MM.1S (cell line): ENCODE results near the gene SCRT2.

Experiments
- DNase-seq: peaks from one replicate; pipeline ENCODE4 v3.0.0-alpha.2; 2015
- H2AFZ ChIP-seq: fragments of 300-600 bp; sonication (generic); 2 replicates; pipeline ENCODE4 v1.6.0; 2016; ENCODE audit warnings: antibody characterized with exemption, low read length
- H3F3A ChIP-seq: fragments of 300-600 bp; sonication (generic); 2 replicates; pipeline ENCODE4 v1.6.1; 2016; ENCODE audit warnings: mild to moderate bottlenecking, antibody characterized with exemption, low read length, moderate library complexity, mixed read lengths; ENCODE audit not compliant: insufficient read depth
- H3K27ac ChIP-seq: fragments of 300-600 bp; sonication (generic); 2 replicates; pipeline ENCODE4 v1.5.1; 2016; ENCODE audit warnings: mild to moderate bottlenecking, low read length
- H3K27me3 ChIP-seq: fragments of 300-600 bp; sonication (generic); replicated peaks from 2 replicates; pipeline ENCODE4 v1.6.0; 2016; ENCODE audit warnings: low read length; ENCODE audit not compliant: insufficient read depth
- H3K36me3 ChIP-seq: fragments of 300-600 bp; sonication (generic); replicated peaks from 2 replicates; pipeline ENCODE4 v1.6.1; 2016; ENCODE audit warnings: mild to moderate bottlenecking, low read length, mixed read lengths; ENCODE audit not compliant: insufficient read depth
- H3K4me1 ChIP-seq: fragments of 300-600 bp; sonication (generic); 2 replicates; pipeline ENCODE4 v1.6.1; 2016; ENCODE audit warnings: low read length, mixed read lengths
- H3K4me2 ChIP-seq: fragments of 300-600 bp; sonication (generic); 2 replicates; pipeline ENCODE4 v1.6.0; 2016; ENCODE audit warnings: low read depth, low read length
- H3K4me3 ChIP-seq: fragments of 300-600 bp; sonication (generic); 2 replicates; pipeline ENCODE4 v1.5.1; 2016; ENCODE audit warnings: low read length, mixed read lengths
- H3K79me2 ChIP-seq: fragments of 300-600 bp; sonication (generic); 2 replicates; pipeline ENCODE4 v1.6.1; 2016; ENCODE audit warnings: mixed run types, low read length, mixed read lengths
- H3K9ac ChIP-seq: fragments of 300-600 bp; sonication (generic); 2 replicates; pipeline ENCODE4 v1.6.1; 2016; ENCODE audit warnings: low read length, mixed read lengths
- H3K9me2 ChIP-seq: fragments of 300-600 bp; sonication (generic); replicated peaks from 2 replicates; pipeline ENCODE4 v1.6.1; 2016; ENCODE audit warnings: mild to moderate bottlenecking, low read length, mixed read lengths; ENCODE audit not compliant: insufficient read depth
- H3K9me3 ChIP-seq: fragments of 300-600 bp; sonication (generic); replicated peaks from 2 replicates; pipeline ENCODE4 v1.6.1; 2016; ENCODE audit warnings: mild to moderate bottlenecking, low read length, mixed read lengths; ENCODE audit not compliant: insufficient read depth
- H4K20me1 ChIP-seq: fragments of 300-600 bp; sonication (generic); 2 replicates; pipeline ENCODE4 v1.6.1; 2016; ENCODE audit warnings: mild to moderate bottlenecking, low read length, moderate library complexity, mixed read lengths; ENCODE audit not compliant: insufficient read depth
- EZH2 ChIP-seq: fragments of 300-600 bp; sonication (generic); optimal IDR thresholded peaks from 2 replicates; pipeline ENCODE3; 2017; ENCODE audit warnings: low read depth, mild to moderate bottlenecking, antibody characterized with exemption, low read length, mixed read lengths
- EZH2phosphoT487 ChIP-seq: fragments of 300-600 bp; sonication (generic); IDR thresholded peaks from 2 replicates; pipeline ENCODE4 v1.6.1; 2018; ENCODE audit warnings: antibody characterized with exemption, low read length
- TF ChIP-seq, protein P1 (sequence below): fragments of 300-600 bp; sonication (generic); IDR thresholded peaks from 2 replicates; pipeline ENCODE4 v1.5.1; 2016; ENCODE audit warnings: antibody characterized with exemption, low read length, mixed read lengths

Gene SCRT2

GRCh38 chr20:631101-631500 lies 44.5 kb downstream of the SCRT2 start:
- Histone ChIP-seq H4K20me1 (no peaks in the 10 kb centered on the region), H3K9me3 (no peaks in the 10 kb centered on the region), H3K4me1 (no peaks in the 10 kb centered on the region), H3K4me2 (no peak overlapping the region), H2AFZ (no peak overlapping the region), H3K27ac (no peak overlapping the region), H3K4me3 (no peak overlapping the region), H3F3A (no peaks in the 10 kb centered on the region), H3K27me3 (0 out of 2 replicates have a peak, but pooled peaks cover 9% of the 10 kb centered on the region), H3K9me2 (no peaks in the 10 kb centered on the region), H3K9ac (no peak overlapping the region), H3K36me3 (no peaks in the 10 kb centered on the region), H3K79me2 (no peaks in the 10 kb centered on the region)
- no peak for DNase-seq
- TF ChIP-seq, protein P1, sequence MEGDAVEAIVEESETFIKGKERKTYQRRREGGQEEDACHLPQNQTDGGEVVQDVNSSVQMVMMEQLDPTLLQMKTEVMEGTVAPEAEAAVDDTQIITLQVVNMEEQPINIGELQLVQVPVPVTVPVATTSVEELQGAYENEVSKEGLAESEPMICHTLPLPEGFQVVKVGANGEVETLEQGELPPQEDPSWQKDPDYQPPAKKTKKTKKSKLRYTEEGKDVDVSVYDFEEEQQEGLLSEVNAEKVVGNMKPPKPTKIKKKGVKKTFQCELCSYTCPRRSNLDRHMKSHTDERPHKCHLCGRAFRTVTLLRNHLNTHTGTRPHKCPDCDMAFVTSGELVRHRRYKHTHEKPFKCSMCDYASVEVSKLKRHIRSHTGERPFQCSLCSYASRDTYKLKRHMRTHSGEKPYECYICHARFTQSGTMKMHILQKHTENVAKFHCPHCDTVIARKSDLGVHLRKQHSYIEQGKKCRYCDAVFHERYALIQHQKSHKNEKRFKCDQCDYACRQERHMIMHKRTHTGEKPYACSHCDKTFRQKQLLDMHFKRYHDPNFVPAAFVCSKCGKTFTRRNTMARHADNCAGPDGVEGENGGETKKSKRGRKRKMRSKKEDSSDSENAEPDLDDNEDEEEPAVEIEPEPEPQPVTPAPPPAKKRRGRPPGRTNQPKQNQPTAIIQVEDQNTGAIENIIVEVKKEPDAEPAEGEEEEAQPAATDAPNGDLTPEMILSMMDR = no peak
- TF ChIP-seq EZH2phosphoT487 (no peak), EZH2 (no peak)

- Histone ChIP-seq H3K9me3 (no peaks in the 10 kb centered on the region), H2AFZ (no peak overlapping the region), H3K4me1 (no peaks in the 10 kb centered on the region), H4K20me1 (no peaks in the 10 kb centered on the region), H3F3A (no peaks in the 10 kb centered on the region), H3K27ac (no peak overlapping the region), H3K79me2 (no peaks in the 10 kb centered on the region), H3K4me3 (no peak overlapping the region), H3K27me3 (0 out of 2 replicates have a peak, but pooled peaks cover 9% of the 10 kb centered on the region), H3K9ac (no peak overlapping the region), H3K9me2 (no peaks in the 10 kb centered on the region), H3K36me3 (no peaks in the 10 kb centered on the region), H3K4me2 (no peak overlapping the region)
- DNase-seq = no peak
- TF ChIP-seq, protein P1 = no peak
- TF ChIP-seq EZH2 (no peak), EZH2phosphoT487 (no peak)
Measured at GRCh38 chr20:626579-626978, 49.0 kb downstream of the SCRT2 start.

- H3K9ac ChIP-seq = no peak overlapping the region
- H3K4me1 ChIP-seq = no peaks in the 10 kb centered on the region
- no peak for TF ChIP-seq EZH2
- TF ChIP-seq, protein P1 = no peak
- no peak for TF ChIP-seq EZH2phosphoT487
- H3K9me2 ChIP-seq = no peaks in the 10 kb centered on the region
- no peak overlapping the region for H3K4me3 ChIP-seq
- no peaks in the 10 kb centered on the region for H3K79me2 ChIP-seq
- H3K27me3 ChIP-seq = 0 out of 2 replicates have a peak, but pooled peaks cover 9% of the 10 kb centered on the region
- H4K20me1 ChIP-seq = no peaks in the 10 kb centered on the region
- H3K9me3 ChIP-seq = no peaks in the 10 kb centered on the region
- H3K4me2 ChIP-seq = no peak overlapping the region
- H3K27ac ChIP-seq = no peak overlapping the region
- no peaks in the 10 kb centered on the region for H3K36me3 ChIP-seq
- H2AFZ ChIP-seq = no peak overlapping the region
- no peaks in the 10 kb centered on the region for H3F3A ChIP-seq
- no peak for DNase-seq
Measured at GRCh38 chr20:625360-625932, 50.2 kb downstream of the SCRT2 start.
